Measurements from ENCODE around the gene CCDC87.
A peak's percentile ranks its signal among the peaks of the same experiment; 100 is the strongest.
"Not testable (repeated sequence)": the region's sequence is repeated elsewhere in the genome, so short reads cannot be mapped to it uniquely, and the experiment has no call there.

The CCDC87 gene

GRCh38 chr11:66549696-66550095, 43.2 kb downstream of the CCDC87 start:
- DNase-seq, result no peak

GRCh38 chr11:66548774-66549630, 43.9 kb downstream of the CCDC87 start:
- DNase-seq, result no peak

- no peak for DNase-seq
These were observed 44.8 kb downstream of the CCDC87 start for GRCh38 chr11:66548041-66548440.

GRCh38 chr11:66547662-66548009, 45.2 kb downstream of the CCDC87 start:
- no peak for DNase-seq

GRCh38 chr11:66546966-66547661, 45.7 kb downstream of the CCDC87 start:
- no peak for DNase-seq

DNA sequence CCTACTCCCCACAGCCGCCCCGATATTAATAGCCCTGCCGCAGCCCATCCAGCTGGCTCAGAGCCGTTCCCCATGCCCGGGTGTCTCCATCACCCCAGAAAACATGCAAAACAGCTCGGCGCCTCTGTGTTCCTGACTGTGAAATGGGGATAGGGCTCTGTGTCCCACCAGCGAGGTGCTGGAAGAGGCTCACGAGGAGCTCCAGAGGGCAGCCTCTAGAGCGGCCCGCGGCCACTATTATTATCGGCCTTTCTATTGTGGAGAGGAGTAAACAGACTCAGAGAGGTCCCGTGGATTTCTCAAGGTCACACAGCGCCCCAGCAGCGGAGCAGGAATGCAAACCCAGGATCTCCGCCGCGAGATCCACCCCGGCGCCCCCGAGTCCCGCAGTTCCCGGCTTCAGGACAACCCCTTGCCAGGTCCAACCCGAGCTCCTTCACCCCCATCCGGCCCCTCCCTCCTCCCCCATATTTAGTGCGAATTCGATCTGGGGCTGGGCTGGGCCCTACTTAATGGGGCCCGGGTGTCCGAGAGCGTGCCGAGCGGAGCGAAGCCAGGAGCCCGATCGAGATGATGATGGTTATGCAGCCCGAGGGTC, 46.4 kb downstream of the CCDC87 start, which contains the start of gene ACTN3:
Gene ACTN3 (plus strand): TSS at position 536 of the 598 bp plus-strand sequence. CDS start 35 bp downstream, at position 571.
- DNase-seq, result peak; percentile 29

GRCh38 chr11:66545701-66546367, 47.0 kb downstream of the CCDC87 start, which contains the start of gene ZDHHC24:
ZDHHC24 (minus strand) TSS chr11:66546048; CDS start chr11:66546003, 45 bp downstream.
- DNase-seq, result peak; percentile 89

GRCh38 chr11:66544952-66545351, 47.9 kb downstream of the CCDC87 start:
- DNase-seq, result not testable (repeated sequence)

DNA sequence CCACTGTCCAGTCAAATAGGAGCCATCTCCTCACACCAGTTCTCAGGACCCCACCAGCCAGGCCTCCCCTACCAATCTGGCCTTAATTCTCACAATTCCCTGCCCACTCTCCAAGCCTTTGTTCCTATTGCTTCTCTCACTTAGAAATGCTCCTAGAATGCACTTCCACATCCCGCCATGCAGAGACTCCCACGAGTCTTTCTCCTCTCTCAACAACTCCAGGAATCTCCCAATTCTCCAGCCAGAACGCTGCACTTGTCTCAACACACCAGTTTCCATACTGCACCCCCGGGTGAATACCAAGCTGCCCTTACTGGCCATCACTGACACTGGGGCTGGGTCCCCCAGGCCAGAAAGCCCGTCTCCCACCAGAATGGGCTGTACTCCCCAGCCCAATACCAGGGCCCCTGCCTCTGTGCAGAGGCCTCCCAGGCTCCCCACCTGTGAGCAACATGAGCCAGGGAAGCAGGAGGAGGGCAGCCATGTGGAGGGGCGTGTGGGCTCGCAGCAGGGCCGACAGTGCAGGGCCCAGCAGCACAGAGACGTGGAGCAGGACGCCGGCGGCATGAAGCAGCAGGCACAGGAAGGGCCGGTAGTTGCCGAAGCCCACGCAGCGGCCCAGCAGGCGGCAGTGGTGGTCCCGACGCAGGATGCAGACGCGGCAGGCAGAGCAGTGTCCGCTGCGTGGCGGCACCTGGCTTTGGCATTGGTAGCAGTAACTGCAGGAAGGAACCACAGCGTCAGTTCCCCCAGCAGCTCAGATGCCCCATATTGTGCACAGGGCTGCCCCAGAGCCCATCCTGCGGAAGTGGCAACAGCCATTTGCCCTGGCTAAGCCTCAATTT, 49.4 kb downstream of the CCDC87 start:
- DNase-seq, result peak; percentile 72

DNA sequence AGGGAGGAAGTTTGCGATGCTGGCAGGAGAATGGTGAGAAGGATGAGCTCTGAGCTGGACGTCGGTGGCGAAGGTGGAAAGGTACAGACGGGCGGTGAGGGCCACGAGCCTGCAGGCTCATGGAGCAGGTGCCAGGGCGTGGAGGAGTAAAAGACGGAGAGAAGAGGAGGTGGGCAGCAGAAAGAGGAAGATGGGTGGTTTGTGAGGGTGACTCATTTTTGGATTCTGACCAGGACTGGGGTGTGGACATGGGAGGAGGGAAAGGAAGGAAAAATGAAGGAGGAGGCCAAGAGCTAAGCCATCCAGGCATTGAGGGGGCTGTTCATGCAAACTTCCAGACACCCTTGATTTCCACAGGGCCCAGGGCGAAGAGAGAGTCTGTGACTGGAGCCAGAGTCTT, 50.5 kb downstream of the CCDC87 start:
- no peak for DNase-seq

DNA sequence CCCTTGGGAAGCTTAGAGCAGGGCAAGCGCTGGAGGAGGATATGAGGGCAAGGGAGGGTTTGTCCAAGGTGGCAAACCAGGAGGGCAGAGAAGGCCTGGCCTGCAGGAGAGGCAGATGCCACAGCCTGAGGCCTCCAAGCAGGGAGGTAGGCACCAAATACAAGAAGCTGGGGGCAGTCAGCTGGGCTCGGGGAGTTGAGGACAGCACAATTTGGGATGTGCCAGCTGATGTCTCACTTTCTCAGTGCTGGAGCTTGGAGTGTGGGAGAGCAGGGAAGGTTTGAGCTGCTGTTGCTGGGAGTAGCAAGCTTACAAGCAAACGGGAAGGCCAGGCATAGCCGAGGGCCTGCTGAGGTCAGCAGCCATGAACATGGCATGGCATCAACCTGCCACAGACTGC, 51.0 kb downstream of the CCDC87 start:
- DNase-seq, result no peak

- not testable (repeated sequence) for DNase-seq
These were observed 52.3 kb downstream of the CCDC87 start for GRCh38 chr11:66540598-66540997.

Data from CD4-positive, alpha-beta T cell treated with Interleukin-17A for 4 hours (primary cell).